ENCODE data around the gene NOL9.
"Not testable (repeated sequence)": the region's sequence is repeated elsewhere in the genome, so short reads cannot be mapped to it uniquely, and the experiment has no call there.

Gene NOL9

GRCh38 chr1:6574818-6575217, 20.5 kb upstream of the NOL9 start:
- no peak overlapping the region for H3K27ac ChIP-seq
- no peak for TF ChIP-seq ZFX (IDR thresholded peaks at IDR 0.05)
- TF ChIP-seq, protein P1, sequence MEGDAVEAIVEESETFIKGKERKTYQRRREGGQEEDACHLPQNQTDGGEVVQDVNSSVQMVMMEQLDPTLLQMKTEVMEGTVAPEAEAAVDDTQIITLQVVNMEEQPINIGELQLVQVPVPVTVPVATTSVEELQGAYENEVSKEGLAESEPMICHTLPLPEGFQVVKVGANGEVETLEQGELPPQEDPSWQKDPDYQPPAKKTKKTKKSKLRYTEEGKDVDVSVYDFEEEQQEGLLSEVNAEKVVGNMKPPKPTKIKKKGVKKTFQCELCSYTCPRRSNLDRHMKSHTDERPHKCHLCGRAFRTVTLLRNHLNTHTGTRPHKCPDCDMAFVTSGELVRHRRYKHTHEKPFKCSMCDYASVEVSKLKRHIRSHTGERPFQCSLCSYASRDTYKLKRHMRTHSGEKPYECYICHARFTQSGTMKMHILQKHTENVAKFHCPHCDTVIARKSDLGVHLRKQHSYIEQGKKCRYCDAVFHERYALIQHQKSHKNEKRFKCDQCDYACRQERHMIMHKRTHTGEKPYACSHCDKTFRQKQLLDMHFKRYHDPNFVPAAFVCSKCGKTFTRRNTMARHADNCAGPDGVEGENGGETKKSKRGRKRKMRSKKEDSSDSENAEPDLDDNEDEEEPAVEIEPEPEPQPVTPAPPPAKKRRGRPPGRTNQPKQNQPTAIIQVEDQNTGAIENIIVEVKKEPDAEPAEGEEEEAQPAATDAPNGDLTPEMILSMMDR (conservative IDR thresholded peaks at IDR 0.05), result no peak

DNA sequence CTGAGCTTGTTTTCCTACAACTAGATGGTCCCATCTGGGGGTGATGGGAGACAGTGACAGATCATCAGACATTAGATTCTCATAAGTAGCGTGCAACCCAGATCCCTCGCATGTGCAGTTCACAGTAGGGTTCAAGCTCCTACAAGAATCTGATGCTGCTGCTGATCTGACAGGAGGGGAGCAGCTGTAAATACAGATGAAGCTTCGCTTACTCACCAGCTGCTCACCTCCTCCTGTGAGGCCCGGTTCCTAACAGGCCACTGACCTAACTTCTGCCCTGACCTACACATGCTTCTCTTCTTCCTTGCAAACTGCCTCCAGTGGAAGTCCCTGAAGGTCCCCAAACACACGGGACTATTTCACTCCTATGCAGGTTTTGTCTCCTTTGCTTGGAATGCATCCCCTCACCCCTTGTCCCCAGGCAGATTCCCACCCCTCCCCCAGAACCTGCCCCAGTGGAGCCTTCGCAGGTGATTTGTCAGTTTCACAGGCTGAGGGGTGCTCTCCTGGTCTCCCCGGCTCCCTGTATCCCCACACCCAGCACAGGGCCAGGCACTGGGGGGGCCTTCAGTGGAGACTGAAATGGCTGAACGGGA, 19.8 kb upstream of the NOL9 start:
- TF ChIP-seq, protein P1 (conservative IDR thresholded peaks at IDR 0.05), result no peak
- no peak for TF ChIP-seq ZFX (IDR thresholded peaks at IDR 0.05)
- H3K27ac ChIP-seq, result no peak overlapping the region

DNA sequence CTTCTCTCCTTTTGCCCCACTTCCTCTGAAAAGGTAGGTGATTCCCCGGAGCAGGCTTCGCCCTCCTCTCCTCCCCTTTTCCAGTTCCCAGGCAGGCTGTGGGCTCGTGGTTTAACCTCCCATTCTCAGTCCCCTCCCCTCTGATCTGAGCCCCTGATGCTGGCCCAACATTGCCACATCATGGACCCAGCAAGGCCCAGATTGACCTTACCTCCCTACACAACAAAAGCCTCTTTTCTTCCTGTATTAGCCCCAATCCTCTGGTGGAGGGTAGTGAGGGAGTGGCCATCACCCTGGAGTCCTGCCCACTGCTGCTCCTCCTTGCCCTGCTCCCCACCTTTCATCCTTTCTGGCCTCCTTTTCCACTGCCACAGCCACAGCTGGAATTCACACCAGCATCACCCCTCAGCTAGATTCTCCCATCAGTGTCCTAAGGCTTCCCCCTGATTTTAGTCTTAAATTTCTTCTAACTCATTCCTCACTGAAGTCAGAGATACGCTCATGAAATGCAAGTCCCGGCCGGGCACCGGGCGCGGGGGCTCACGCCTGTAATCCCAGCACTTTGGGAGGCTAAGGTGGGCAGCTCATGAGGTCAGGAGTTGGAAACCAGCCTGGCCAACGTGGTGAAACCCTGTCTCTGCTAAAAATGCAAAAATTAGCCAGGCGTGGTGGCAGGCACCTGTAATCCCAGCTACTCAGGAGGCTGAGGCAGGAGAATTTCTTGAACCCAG, 18.5 kb upstream of the NOL9 start:
- no peak overlapping the region for H3K27ac ChIP-seq
- TF ChIP-seq, protein P1 (conservative IDR thresholded peaks at IDR 0.05), result no peak
- TF ChIP-seq ZFX (IDR thresholded peaks at IDR 0.05), result no peak

DNA sequence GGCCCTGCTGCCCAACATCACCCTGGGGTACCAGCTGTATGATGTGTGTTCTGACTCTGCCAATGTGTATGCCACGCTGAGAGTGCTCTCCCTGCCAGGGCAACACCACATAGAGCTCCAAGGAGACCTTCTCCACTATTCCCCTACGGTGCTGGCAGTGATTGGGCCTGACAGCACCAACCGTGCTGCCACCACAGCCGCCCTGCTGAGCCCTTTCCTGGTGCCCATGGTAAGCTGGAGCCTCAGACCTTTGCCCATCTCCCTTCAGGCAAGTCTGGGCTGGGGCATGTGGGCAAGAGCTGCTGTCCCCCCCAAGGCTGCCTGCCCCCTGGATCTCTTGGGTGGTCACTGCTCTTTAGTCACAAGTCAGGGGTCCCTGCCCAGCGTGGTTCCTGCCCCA, 16.7 kb upstream of the NOL9 start:
- H3K27ac ChIP-seq, result no peak overlapping the region
- TF ChIP-seq, protein P1 (conservative IDR thresholded peaks at IDR 0.05), result no peak
- no peak for TF ChIP-seq ZFX (IDR thresholded peaks at IDR 0.05)

DNA sequence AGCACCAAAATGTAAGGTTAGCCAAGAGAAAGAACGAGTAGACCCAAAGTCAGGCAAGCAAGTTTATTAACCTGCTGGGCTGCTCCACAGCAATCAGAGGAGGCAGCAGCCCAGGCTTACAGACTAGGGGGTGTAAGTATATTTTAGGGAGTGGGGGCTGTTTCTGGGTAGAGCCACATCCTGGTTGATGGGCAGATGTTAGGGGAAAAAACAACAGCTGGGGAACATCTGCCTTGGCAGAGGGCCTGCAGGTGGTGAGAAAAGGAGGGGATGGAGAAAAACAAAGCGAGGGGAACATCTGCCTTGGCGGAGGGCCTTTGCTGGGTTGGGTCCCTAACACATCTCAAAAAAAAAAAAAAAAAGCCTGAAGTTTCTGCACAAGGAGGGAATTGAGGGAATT, 15.8 kb upstream of the NOL9 start:
- no peak for TF ChIP-seq ZFX (IDR thresholded peaks at IDR 0.05)
- TF ChIP-seq, protein P1 (conservative IDR thresholded peaks at IDR 0.05), result no peak
- H3K27ac ChIP-seq, result no peak overlapping the region

GRCh38 chr1:6569033-6569432, 14.7 kb upstream of the NOL9 start:
- TF ChIP-seq, protein P1 (conservative IDR thresholded peaks at IDR 0.05), result no peak
- TF ChIP-seq ZFX (IDR thresholded peaks at IDR 0.05), result no peak

GRCh38 chr1:6560267-6560666, 6.0 kb upstream of the NOL9 start:
- no peak for TF ChIP-seq ZFX (IDR thresholded peaks at IDR 0.05)
- TF ChIP-seq, protein P1 (conservative IDR thresholded peaks at IDR 0.05), result no peak
- H3K27ac ChIP-seq, result no peak overlapping the region

More at GRCh38 chr1:6569033-6569432, 14.7 kb upstream of the NOL9 start:
- H3K27ac ChIP-seq, result no peak overlapping the region

DNA sequence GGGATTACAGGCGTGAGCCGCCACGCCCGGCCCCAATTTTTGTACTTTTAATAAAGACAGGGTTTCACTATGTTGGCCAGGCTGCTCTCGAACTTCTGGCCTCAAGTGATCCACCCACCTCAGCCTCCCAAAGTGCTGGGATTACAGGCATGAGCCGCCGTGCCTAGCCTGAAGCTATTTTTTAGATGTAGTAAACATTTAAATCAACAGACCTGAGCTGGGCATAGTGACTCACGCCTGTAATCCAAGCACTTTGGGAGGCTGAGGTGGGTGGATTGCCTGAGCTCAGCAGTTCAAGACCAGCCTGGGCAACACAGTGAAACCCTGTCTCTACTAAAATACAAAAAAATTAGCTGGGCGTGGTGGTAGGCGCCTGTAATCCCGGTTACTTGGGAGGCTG, 4.8 kb upstream of the NOL9 start:
- not testable (repeated sequence) for H3K27ac ChIP-seq
